Endothelial cell of umbilical vein (primary cell): ENCODE results near the gene KREMEN1. TPM values are rescaled to one million over a fixed set of nuclear protein-coding genes. Genes with fewer than 3 reads are reported as not detected.

Source experiments
- BruUV-seq: library from RNA; stranded (reverse); fragments of 400-500 nt; replicated peaks from 2 replicates; lab custom pipeline; 2021; lab: Mats Ljungman, UMichigan
- CTCF ChIA-PET: fragments of 300-600, 350-600 bp; sonication (Branson Sonifier 250); formaldehyde crosslinking; loops from one replicate; lab custom pipeline; 2021; ENCODE audit warnings: antibody characterized with exemption, inconsistent platforms; lab: Charles Lee
- POLR2A ChIA-PET: fragments of 300-600, 350-600 bp; sonication (Branson Sonifier 250); formaldehyde crosslinking; loops from one replicate; lab custom pipeline; 2021; ENCODE audit warnings: antibody characterized with exemption, inconsistent platforms; lab: Charles Lee
- DNase-seq: peaks from one replicate; pipeline ENCODE4 v3.0.0-alpha.2; 2011; ENCODE audit warnings: low read depth, low spot score
- FAIRE-seq: peaks from 2 replicates; lab custom pipeline; 2011; peaks lifted over from hg19 to GRCh38; lab: Jason Lieb, UNC
- H2AFZ ChIP-seq: 2 replicates; pipeline ENCODE4 v1.6.0; 2012; ENCODE audit warnings: low read depth, low read length, control low read depth, inconsistent platforms
- H3K27ac ChIP-seq: 2 replicates; pipeline ENCODE4 v1.5.1; 2011; ENCODE audit warnings: low read depth, mild to moderate bottlenecking, control low read depth, low read length, moderate library complexity; ENCODE audit not compliant: insufficient read depth
- H3K27me3 ChIP-seq, 2 experiments: 2 replicates each; pipeline versions ENCODE4 v1.6.0 to v1.6.1; 2011; ENCODE audit warnings: low read length in 2 of 2, mixed read lengths in 1 of 2; ENCODE audit not compliant: control insufficient read depth in 2 of 2, insufficient read depth in 2 of 2
- H3K36me3 ChIP-seq, 2 experiments: 2 replicates in 1 of 2; 3 replicates in 1 of 2; pipeline ENCODE4 v1.5.1; 2011; ENCODE audit warnings: low read length in 2 of 2, mild to moderate bottlenecking in 1 of 2, moderate library complexity in 1 of 2; ENCODE audit not compliant: control insufficient read depth in 2 of 2, insufficient read depth in 2 of 2; ENCODE audit errors: extremely low read depth in 1 of 2
- H3K4me1 ChIP-seq: 3 replicates; pipeline ENCODE4 v1.5.1; 2011; ENCODE audit warnings: mild to moderate bottlenecking, low read length; ENCODE audit not compliant: control insufficient read depth, insufficient read depth; ENCODE audit errors: extremely low read depth
- H3K4me2 ChIP-seq: 2 replicates; pipeline ENCODE4 v1.6.1; 2011; ENCODE audit warnings: low read length, control low read depth, mixed read lengths; ENCODE audit not compliant: insufficient read depth
- H3K4me3 ChIP-seq, 3 experiments: fragments of 200-600 bp in 1 of 3; sonication (generic), shearing (Covaris generic) in 1 of 3; replicated peaks in 1 of 3; 2 replicates each; pipeline ENCODE4 v1.5.1; 2011 to 2016; ENCODE audit warnings: control low read depth in 3 of 3, low read length in 3 of 3, mild to moderate bottlenecking in 2 of 3, inconsistent platforms in 1 of 3, low read depth in 1 of 3, moderate library complexity in 1 of 3; ENCODE audit not compliant: insufficient read depth in 1 of 3
- H3K79me2 ChIP-seq: 2 replicates; pipeline ENCODE4 v1.6.0; 2012; ENCODE audit warnings: low read length, inconsistent platforms; ENCODE audit not compliant: control insufficient read depth, insufficient read depth
- H3K9ac ChIP-seq: replicated peaks from 2 replicates; pipeline ENCODE3; 2011; ENCODE audit warnings: low read length, control low read depth; ENCODE audit not compliant: insufficient read depth; ENCODE audit errors: extremely low read depth
- H3K9me1 ChIP-seq: replicated peaks from 3 replicates; pipeline ENCODE4 v1.6.0; 2011; ENCODE audit warnings: mild to moderate bottlenecking, low read length; ENCODE audit not compliant: control insufficient read depth, insufficient read depth; ENCODE audit errors: extremely low read depth
- H3K9me3 ChIP-seq: replicated peaks from 2 replicates; pipeline ENCODE4 v1.5.1; 2012; ENCODE audit warnings: low read length, inconsistent platforms; ENCODE audit not compliant: control insufficient read depth, insufficient read depth
- H4K20me1 ChIP-seq: replicated peaks from 2 replicates; pipeline ENCODE3; 2011; ENCODE audit warnings: mild to moderate bottlenecking, low read length; ENCODE audit not compliant: control insufficient read depth, insufficient read depth; ENCODE audit errors: extremely low read depth
- EZH2 ChIP-seq: IDR thresholded peaks from 2 replicates; pipeline ENCODE4 v1.6.1; 2012; ENCODE audit warnings: borderline replicate concordance, low read depth, mild to moderate bottlenecking, moderate library complexity, low read length, inconsistent platforms; ENCODE audit not compliant: severe bottlenecking
- FOS ChIP-seq: IDR thresholded peaks from 2 replicates; pipeline ENCODE4 v1.6.1; 2011; ENCODE audit warnings: mild to moderate bottlenecking, low read length, moderate library complexity, borderline replicate concordance; ENCODE audit not compliant: insufficient read depth
- GATA2 ChIP-seq: IDR thresholded peaks from 2 replicates; pipeline ENCODE4 v1.7.0; 2011; ENCODE audit warnings: low read depth, mild to moderate bottlenecking, moderate library complexity, mixed read lengths, low read length; ENCODE audit not compliant: insufficient read length, insufficient read depth
- JUN ChIP-seq: IDR thresholded peaks from 2 replicates; pipeline ENCODE4 v1.6.1; 2011; ENCODE audit warnings: borderline replicate concordance, low read depth; ENCODE audit not compliant: insufficient read length, insufficient read depth
- MYC ChIP-seq: IDR thresholded peaks from one replicate; pipeline ENCODE4 v1.6.1; 2011; ENCODE audit warnings: mild to moderate bottlenecking, low read depth, low read length
- POLR2A ChIP-seq: IDR thresholded peaks from 2 replicates; pipeline ENCODE4 v1.6.1; 2012; ENCODE audit warnings: low read depth, mild to moderate bottlenecking, control low read depth, low read length
- POLR2AphosphoS5 ChIP-seq: IDR thresholded peaks from 2 replicates; pipeline ENCODE4 v1.6.1; 2012; ENCODE audit warnings: low read depth, mild to moderate bottlenecking, control low read depth, low read length, moderate library complexity; ENCODE audit not compliant: insufficient read depth
- dilution Hi-C: fragments of 300-500 bp; cut with MboI; formaldehyde crosslinking; loops from one replicate; pipeline ENCODE4 v1.15.0; 2019; ENCODE audit warnings: low sequenced_read_pairs; ENCODE audit not compliant: extremely low pct_ligation_motif_present
- intact Hi-C: fragments of 100-400 bp; cut with micrococcal nuclease; formaldehyde crosslinking; loops from one replicate; pipeline ENCODE4 v1.10.0; 2022
- polyA plus RNA-seq, 4 experiments: library from polyadenylated mRNA; depleted of rRNA in 3 of 4; stranded (reverse) in 3 of 4; unstranded in 1 of 4; fragments of >200 nt; gene quantifications; 2 replicates each; pipeline versions ENCODE4 v1.2.1 to v1.2.3, GENCODE V29; 2011 to 2012; ENCODE audit warnings: missing spikeins in 1 of 4
- total RNA-seq: library from RNA; stranded (reverse); gene quantifications from 2 replicates; pipeline ENCODE4 v1.2.3, GENCODE V29; 2021
- TF ChIP-seq, protein P1 (sequence below): IDR thresholded peaks from 2 replicates; pipeline ENCODE4 v1.6.1; 2011; ENCODE audit not compliant: insufficient read depth, insufficient read length
- TF ChIP-seq, protein P2 (sequence below), 2 donors: IDR thresholded peaks; 1 replicate in 1 of 2; 2 replicates in 1 of 2; pipeline ENCODE4 v1.5.1; 2011; ENCODE audit warnings: low read length in 2 of 2, mild to moderate bottlenecking in 2 of 2, moderate library complexity in 2 of 2, control low read depth in 1 of 2, inconsistent platforms in 1 of 2, low read depth in 1 of 2; ENCODE audit not compliant: insufficient read depth in 1 of 2; ENCODE audit errors: extremely low read depth in 1 of 2

Gene KREMEN1
- total and polyA plus RNA-seq, 2 donors (not counting 3 experiments of a cell fraction or from before 2014, with no cell fraction given), result 0.58 to 1.1 TPM

DNA sequence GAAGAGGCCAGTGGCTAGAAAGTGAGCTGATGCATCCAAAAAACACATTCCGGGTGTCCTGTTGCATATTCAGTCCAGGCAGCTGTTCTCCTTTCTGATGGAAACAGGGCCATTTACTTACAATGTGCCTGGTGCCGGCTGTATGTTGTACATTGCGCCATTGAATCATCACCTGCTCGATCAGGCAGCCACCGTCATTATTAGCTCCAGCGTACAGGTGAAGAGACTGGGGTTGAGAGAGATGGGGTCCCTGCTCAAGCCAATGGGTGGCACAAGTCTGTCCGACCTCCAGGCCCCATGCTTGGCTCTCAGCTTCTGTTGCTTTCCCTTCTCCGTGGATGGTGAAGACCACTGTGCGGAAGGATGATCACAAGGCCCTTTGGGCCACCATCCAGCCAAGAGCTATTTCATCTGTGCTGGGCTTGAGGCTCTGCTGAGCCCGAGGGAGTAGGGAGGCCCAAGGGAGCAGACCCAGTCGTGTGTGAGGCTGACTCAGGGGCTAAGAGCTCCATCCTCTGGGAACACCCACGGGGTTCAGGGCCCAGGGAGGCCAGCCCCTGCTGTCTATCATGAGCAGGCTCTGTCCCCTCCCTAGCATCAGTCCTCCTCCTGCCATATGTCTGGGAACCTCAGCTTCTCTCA, 112.1 kb downstream of the KREMEN1 start:
- FAIRE-seq, result no peak
- H3K9me1 ChIP-seq, result no peaks in the 10 kb centered on the region
- intact Hi-C loops (no loop called here), dilution Hi-C loops (no loop called here)
- no peak overlapping the region for H2AFZ ChIP-seq
- DNase-seq, result no peak
- H3K27ac ChIP-seq, result no peak overlapping the region
- ChIA-PET CTCF (interaction anchor here (1.0 to 1.9 kb wide), 4 partner anchors 8 to 584 kb away, joined by 3 to 9 read pairs (median 3); no protein-coding TSS in a partner anchor), POLR2A (no interaction called here)
- TF ChIP-seq EZH2, result no peak
- no peaks in the 10 kb centered on the region for H4K20me1 ChIP-seq
- no peak overlapping the region for H3K9ac ChIP-seq
- no peak overlapping the region for H3K4me2 ChIP-seq
- peaks cover 0 to 3% of the 10 kb centered on the region in 2 experiments for H3K27me3 ChIP-seq
- no peaks in the 10 kb centered on the region for H3K79me2 ChIP-seq
- no peaks in the 10 kb centered on the region for H3K36me3 ChIP-seq
- no TSS peak for BruUV-seq
- H3K9me3 ChIP-seq, result no peaks in the 10 kb centered on the region
- H3K4me3 ChIP-seq, result no peak overlapping the region
- H3K4me1 ChIP-seq, result no peaks in the 10 kb centered on the region

DNA sequence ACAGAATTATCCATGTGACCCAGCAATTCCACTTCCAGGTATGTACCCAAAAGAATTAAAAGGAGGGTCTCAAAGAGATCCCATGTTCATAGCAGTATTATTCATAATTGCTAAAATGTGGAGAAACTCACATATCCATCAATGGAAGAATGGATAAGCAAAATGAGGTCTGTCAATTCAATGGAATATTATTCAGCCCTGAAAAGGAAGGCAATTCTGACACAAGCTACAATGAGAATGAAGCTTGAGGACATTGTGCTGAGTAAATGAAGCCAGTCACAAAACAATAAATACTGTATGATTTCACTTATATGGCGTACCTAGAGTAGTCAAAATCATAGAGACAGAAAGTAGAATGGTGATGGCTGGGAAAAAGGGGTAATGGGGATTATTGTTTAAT, 113.5 kb downstream of the KREMEN1 start:
- BruUV-seq, result no TSS peak
- FAIRE-seq, result no peak
- TF ChIP-seq, protein P1, sequence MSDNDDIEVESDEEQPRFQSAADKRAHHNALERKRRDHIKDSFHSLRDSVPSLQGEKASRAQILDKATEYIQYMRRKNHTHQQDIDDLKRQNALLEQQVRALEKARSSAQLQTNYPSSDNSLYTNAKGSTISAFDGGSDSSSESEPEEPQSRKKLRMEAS, result no peak
- TF ChIP-seq, protein P2, sequence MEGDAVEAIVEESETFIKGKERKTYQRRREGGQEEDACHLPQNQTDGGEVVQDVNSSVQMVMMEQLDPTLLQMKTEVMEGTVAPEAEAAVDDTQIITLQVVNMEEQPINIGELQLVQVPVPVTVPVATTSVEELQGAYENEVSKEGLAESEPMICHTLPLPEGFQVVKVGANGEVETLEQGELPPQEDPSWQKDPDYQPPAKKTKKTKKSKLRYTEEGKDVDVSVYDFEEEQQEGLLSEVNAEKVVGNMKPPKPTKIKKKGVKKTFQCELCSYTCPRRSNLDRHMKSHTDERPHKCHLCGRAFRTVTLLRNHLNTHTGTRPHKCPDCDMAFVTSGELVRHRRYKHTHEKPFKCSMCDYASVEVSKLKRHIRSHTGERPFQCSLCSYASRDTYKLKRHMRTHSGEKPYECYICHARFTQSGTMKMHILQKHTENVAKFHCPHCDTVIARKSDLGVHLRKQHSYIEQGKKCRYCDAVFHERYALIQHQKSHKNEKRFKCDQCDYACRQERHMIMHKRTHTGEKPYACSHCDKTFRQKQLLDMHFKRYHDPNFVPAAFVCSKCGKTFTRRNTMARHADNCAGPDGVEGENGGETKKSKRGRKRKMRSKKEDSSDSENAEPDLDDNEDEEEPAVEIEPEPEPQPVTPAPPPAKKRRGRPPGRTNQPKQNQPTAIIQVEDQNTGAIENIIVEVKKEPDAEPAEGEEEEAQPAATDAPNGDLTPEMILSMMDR (IDR thresholded peaks at IDR 0.05; ENCODE audit: extremely low read depth in 1 of 2, insufficient read depth in 1 of 2, low read depth in 1 of 2, low read length in 2 of 2), result no peak
- TF ChIP-seq GATA2, result no peak
- TF ChIP-seq POLR2A, result no peak
- no peak for TF ChIP-seq POLR2AphosphoS5
- TF ChIP-seq FOS, result no peak
- TF ChIP-seq JUN, result no peak
- no peak for TF ChIP-seq EZH2
- TF ChIP-seq MYC, result no peak

More for the DNA sequence above, 113.5 kb downstream of the KREMEN1 start:
- Histone ChIP-seq H4K20me1 (no peaks in the 10 kb centered on the region), H3K27ac (no peak overlapping the region), H3K4me1 (no peaks in the 10 kb centered on the region), H3K9ac (no peak overlapping the region), H3K36me3 (no peaks in the 10 kb centered on the region), H3K9me3 (no peaks in the 10 kb centered on the region), H3K27me3 (peaks cover 0 to 4% of the 10 kb centered on the region in 2 experiments), H3K9me1 (no peaks in the 10 kb centered on the region), H3K79me2 (no peaks in the 10 kb centered on the region), H2AFZ (no peak overlapping the region), H3K4me2 (no peak overlapping the region), H3K4me3 (no peak overlapping the region)
- intact Hi-C loops, result no loop called here
- POLR2A ChIA-PET, result no interaction called here
- CTCF ChIA-PET, result interaction anchor here (1.9 kb wide), 1 partner anchor 10 kb away, joined by 9 read pairs; no protein-coding TSS in a partner anchor
- DNase-seq, result no peak
- dilution Hi-C loops, result no loop called here
